Renal cortex interstitium (tissue), 11 donors: ENCODE data around the gene RPGRIP1. TPM values are rescaled to one million over a fixed set of nuclear protein-coding genes. Genes with fewer than 3 reads are reported as not detected.
A peak's percentile ranks its signal among the peaks of the same experiment; 100 is the strongest.
"Not testable (repeated sequence)": the region's sequence is repeated elsewhere in the genome, so short reads cannot be mapped to it uniquely, and the experiment has no call there.

Experiments
- DNase-seq, 11 donors: peaks; one replicate each; pipeline ENCODE4 v3.0.0-alpha.2; 2013; ENCODE audit warnings: low read depth in 9 of 11, low spot score in 4 of 11; ENCODE audit errors: extremely low read depth in 1 of 11
- polyA plus RNA-seq, 3 donors: library from polyadenylated mRNA; unstranded; fragments of 120-200 nt; gene quantifications; one replicate each; pipeline ENCODE4 v1.2.1, GENCODE V29; 2013; ENCODE audit not compliant: insufficient read length in 3 of 3

Gene RPGRIP1
- polyA plus RNA-seq, 3 donors, result 0.36 to 0.42 (median 0.40) TPM

DNA sequence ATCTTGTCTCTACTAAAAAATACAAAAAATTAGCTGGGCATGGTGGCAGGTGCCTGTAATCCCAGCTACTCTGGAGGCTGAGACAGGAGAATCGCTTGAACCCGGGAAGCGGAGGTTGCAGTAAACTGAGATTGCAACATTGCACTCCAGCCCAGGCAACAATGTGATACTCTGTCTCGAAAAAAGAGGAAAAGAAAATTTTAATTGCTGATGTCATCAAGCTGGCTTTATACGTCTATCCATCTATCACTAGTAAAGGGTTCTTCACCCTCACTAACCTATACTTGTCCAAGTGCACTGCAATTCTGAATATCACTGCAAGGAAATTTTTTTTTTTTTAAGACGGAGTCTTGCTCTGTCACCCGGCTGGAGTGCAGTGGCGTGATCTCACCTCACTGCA lies 2.0 kb downstream of the RPGRIP1 start:
- DNase-seq, result not testable (repeated sequence)

DNA sequence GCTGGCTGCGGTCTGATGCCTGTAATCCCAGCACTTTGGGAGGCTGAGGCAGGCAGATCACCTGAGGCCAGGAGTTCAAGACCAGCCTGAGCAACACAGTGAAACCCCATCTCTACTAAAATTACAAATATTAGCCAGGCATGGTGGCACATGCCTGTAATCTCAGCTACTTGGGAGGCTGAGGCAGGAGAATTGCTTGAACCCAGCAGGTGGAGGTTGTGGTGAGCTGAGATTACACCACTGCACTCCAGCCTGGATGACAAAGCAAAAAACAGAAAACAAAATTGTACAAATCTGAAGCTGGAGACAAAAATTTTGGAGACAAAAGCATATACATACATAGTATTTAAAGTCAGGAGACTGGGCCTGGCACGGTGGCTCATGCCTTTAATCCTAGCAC lies 6.6 kb downstream of the RPGRIP1 start:
- not testable (repeated sequence) for DNase-seq

DNA sequence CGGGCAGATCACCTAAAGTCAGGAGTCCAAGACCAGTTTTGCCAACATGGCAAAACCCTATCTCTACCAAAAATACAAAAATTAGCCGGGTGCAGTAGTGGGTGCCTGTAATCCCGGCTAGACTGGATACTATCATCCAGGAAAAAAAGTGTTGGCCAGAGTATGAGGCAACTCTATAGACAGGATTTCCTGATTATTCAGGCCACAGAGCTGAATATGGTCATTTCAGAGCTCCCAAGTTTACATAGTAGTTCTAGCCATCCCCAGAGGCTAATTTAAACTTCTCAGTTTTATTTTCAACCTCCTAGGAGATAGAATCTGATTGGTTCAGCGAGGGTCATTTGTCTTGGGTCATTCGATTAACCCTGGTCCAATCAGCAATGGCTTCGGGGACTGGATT lies 7.3 kb downstream of the RPGRIP1 start:
- DNase-seq, result no peak

DNA sequence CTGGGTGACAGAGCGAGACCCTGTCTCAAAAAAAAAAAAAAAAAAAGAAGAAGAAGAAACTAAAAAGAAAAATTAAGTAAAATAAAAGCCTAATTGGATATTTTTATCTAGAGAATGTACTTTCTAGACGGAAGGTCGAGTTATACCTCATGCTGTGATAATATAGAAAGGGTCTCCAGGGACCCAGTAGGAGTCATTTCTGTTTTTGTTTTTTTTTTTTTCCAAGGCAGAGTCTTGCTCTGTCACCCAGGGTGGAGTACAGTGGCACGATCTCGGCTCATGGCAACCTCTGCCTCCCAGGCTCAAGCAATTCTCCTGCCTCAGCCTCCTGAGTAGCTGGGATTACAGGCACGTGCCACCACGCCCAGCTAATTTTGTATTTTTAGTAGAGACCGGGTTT lies 14.1 kb downstream of the RPGRIP1 start:
- DNase-seq, result not testable (repeated sequence)

DNA sequence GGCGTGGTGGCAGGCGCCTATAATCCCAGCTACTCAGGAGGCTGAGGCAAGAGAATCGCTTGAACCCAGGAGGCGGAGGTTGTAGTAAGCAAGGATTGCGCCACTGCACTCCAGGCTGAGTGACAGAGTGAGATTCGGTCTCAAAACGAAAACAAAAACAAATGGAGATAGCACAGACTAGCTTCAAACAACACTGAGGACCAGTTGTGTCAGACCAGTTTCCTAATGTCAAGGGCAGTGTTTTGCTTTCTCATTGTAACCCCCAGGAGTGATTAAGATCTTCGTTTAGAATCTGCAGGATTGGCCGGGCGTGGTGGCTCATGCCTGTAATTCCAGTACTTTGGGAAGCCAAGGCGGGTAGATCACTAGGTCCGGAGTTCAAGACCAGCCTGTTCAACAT lies 18.5 kb downstream of the RPGRIP1 start:
- DNase-seq, result no peak

DNA sequence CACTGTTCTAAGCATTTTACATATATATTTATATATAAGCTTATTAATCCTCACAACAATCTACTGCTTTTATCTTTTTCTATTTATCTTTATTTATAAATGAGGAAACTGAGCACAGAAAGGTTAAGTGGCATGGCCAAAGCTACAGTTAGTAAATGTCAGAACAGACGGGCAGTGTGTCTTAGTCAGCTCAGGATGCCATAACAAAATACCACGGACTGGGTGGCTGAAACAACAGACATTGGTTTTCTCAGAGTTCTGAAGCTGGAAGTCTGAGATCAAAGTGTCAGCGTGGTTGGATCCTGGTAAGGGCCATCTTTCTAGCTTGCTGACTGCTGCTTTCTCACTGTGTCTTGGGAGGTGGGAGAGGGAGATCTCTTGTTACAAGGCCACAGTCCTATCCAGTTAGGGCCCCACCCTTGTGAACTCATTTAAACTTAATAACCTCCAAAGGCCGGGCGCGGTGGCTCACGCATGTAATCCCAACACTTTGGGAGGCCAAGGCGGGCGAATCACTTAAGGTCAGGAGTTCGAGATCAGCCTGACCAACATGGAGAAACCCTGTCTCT lies 19.8 kb downstream of the RPGRIP1 start:
- DNase-seq, result no peak

DNA sequence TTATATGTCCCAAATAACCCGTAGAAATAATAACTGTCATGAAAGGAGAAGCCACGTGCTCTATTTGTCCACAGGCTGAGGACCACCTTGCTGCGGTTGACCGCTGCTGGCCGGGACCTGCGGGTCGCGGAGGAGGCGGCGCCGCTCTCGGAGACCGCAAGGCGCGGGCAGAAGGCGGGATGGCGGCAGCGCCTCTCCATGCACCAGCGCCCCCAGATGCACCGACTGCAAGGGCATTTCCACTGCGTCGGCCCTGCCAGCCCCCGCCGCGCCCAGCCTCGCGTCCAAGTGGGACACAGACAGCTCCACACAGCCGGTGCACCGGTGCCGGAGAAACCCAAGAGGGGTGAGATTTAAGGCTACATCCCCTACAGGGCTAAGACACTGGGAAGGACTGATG lies 21.0 kb downstream of the RPGRIP1 start:
- DNase-seq, result peak in 4 of 11 donors; percentile 8 to 29 (median 16)

DNA sequence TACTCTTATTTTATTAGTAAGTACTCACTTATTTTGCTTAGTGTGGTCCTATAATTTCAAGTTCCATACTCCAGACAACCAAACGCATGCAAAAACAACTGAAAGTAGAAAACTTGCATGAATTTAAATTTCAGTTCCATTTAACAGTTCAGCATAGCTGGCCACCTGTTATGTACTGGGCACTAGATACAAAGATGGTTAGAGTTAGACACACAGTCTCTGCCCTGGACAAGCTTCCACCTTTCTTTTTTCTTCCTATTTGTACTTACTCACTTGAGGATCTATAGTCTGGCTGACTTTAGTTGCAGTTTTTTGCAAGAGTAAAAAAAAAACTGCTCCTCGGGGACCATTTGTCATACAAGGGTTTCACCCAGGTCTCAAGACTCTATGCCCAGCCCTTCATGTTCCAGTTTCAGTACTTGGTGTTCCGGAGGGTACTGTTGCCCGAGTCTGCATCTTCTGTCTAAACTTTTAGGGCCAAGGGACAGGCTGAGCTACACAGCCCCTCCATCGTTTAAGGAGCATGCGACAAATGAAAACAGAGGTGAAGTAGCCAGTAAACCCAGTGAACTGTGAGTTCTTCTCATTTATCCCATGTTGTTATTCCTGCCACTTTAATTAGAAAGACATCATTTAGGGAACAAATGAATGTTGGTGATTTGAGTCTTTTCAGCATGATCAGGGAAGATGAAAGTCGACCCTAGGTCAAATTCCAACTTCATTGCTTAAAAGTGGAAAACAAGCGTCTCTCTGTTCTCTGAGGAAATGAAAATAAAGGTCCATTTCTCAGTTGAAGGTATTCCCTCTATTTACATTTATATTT lies 22.3 kb downstream of the RPGRIP1 start:
- DNase-seq, result peak in 2 of 11 donors; percentile 5 to 17

DNA sequence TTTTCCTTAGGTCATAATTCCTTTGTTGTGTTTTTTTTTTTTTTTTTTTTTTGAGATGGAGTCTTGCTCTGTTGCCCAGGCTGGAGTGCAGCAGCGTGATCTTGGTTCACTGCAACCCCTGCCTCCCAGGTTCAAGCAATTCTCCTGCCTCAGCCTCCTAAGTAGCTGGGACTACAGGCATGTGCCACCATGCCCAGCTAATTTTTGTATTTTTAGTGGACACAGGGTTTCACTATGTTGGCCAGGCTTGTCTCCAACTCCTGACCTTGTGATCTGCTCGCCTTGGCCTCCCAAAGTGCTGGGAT lies 22.9 kb downstream of the RPGRIP1 start:
- DNase-seq, result not testable (repeated sequence)

DNA sequence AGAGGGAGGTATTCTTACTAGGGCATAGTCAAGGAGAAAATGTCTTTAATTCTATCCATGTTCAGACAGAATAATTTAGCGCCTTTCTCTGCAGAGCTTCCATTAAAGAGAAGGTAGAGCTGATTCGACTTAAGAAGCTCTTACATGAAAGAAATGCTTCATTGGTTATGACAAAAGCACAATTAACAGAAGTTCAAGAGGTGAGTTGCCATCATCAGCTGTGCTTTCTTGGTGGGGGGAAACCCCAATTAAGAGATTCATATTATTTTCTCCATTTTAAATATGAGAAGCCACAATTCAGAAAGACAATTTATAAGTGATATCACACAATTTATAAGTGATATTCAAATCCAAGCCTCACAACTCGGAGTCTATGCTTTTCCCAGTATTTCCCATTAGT lies 27.8 kb downstream of the RPGRIP1 start:
- no peak for DNase-seq

DNA sequence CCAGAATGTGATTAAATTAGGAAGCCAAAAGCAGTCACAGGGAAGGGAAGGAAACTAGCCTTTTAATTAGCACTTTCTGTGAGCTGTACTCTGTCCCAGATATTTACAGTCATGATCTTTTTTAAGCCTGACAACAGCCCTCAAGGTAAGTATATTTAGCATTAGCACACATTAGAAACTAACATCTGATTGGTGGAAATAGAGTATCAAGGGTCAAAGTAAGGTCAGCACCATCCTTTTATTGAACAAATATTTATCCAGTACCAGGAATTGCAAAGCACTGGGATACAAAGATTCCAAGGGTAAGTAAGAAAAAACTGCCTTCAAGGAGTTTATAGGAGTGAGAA lies 28.2 kb downstream of the RPGRIP1 start:
- DNase-seq, result no peak

DNA sequence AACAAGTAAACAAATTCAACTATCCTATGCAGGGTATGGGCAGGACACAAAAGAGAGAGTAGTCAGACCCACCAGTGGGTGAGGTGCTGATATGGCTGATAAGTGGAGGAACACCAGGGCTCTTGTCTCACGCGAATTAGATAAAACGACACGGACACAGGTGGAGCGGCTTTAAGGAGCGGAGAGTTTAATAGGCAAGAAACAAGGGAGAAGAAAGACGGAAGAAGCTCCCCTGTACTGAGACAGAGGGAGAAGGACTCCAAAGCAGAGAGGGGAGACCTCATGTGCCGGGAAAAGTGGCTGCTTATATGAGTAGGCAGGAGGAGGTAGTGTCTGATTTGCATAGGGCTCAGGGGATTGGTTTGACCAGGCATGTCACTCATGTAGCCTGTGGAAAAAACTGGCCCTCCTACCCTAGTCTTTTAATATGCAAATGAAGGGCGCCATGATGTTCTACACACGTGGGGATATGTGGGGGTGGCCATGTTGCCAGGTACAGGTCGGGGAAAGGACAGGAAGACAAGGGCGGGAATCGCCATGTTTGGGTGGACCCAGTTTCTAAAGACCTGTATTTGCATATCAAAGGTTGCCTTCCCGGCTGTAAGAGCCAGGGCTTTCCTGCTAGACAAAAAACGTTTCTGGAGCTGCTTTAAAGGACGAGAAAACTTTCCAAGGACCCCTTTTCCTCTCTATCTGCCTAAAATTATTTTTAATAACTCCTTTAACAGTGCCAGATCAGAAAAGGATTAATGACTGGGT lies 28.8 kb downstream of the RPGRIP1 start:
- DNase-seq, result peak; percentile 55 to 91 (median 71)

DNA sequence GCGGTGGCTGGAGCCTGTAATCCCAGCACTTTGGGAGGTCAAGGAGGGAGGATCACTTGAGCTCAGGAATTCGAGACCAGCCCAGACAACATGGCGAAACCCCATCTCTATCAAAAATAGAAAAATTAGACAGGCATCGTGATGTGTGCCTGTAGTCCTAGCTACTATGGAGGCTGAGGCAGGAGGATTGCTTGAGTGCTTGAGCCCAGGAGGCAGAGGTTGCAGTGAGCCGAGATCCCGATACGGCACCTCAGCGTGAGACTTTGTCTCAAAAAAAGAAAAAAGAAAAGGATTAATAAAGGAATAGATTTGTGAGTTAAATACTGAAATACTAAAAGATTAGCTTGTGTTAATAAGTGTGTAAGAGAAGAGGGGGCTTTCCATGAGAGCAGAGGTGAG lies 29.4 kb downstream of the RPGRIP1 start:
- DNase-seq, result no peak

DNA sequence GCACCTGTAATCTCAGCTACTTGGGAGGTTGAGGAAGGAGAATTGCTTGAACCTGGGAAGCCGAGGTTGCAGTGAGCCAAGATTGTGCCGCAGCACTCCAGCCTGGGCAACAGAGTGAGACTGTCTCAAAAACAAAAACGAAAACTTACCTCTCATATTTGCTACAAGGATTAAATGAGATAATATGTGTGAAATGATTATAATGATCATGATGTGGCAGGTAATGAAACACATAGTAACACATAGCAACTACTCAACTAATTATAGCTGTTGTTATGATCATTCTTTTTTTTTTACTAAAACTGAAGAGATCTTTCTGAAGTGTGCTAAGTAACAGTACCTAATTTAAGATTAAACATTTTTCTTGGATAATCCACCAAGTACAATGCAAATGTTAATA lies 30.1 kb downstream of the RPGRIP1 start:
- DNase-seq, result no peak

DNA sequence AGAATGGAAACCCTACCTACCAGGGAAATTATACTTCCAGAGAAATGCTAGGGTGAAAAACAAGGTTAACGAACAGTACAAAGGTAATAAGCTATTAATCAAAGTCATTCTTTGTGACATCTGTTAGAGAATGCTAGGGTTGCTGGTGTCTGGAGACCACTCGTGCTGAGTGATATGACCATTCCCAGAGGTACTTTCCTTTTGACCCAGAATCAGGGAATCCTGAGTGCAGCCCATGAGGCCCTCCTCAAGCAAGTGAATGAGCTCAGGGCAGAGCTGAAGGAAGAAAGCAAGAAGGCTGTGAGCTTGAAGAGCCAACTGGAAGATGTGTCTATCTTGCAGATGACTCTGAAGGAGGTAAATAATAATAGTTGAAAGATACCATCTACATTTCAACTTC lies 31.7 kb downstream of the RPGRIP1 start:
- DNase-seq, result no peak

DNA sequence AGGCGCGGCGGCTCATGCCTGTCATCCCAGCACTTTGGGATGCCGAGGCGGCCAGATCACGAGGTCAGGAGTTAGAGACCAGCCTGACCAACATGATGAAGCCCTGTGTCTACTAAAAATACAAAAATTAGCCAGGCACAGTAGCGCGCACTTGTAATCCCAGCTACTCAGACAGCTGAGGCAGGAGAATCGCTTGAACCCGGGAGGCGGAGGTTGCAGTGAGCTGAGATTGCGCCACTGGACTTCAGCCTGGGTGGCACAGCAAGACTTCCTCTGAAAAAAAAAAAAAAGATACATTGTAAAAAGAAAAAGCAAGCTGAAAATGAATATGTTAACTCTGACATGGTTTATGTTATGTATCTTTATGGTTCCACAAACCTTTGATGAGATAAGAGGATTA lies 33.6 kb downstream of the RPGRIP1 start:
- DNase-seq, result no peak

DNA sequence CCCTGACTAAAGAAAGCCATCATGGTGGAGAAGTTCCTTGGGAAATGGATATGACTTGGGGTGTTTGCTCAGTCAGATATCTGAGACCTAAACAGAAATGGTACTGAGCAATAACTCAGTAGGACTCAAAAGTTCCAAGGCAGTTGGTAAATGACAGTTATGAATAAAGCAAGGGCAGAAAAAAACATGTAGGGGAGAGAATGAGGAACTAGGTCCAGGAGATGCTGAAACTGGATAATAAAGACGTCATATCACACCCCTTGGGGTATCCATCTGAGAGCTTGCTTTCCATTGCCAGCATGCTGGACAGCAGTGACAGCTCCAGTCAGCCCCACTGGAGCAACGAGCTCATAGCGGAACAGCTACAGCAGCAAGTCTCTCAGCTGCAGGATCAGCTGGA lies 37.5 kb downstream of the RPGRIP1 start:
- no peak for DNase-seq

DNA sequence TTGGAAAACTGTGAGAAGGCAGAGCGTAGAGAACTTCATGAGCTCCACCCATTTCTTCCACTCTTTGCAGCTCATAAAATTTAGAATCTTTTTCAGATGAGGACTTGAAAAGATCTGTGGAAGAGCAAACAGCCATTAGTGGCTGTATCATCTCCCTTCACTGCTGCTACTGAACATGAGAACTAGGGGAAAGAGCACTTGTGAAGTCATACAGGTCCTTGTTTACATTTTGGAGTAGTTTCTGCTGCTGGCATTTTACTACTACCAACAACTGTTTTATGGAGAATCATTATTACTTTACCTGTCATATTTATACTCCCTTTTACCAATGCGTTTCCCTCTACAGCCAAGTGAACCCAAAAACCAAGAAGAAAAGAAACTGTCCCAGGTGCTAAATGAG lies 41.0 kb downstream of the RPGRIP1 start:
- no peak for DNase-seq

DNA sequence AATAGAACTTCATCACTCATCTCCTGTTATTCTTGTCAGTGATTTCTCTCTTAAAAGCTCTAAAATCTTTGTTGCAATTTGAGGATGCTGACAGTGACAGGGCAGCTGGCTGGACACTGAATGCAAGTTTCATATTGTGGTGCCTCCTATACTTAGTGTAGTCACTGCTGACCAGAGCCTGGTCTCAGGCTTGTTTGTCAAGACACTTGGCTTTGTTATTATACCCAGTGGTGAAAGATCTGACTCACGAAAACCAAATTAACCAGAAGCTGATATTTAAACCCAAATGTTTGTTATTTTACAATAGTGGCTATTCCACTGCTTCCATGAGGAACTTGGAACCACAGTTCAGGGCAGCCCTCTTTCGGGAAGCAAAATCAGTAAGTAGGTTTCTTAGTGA lies 42.8 kb downstream of the RPGRIP1 start:
- no peak for DNase-seq

DNA sequence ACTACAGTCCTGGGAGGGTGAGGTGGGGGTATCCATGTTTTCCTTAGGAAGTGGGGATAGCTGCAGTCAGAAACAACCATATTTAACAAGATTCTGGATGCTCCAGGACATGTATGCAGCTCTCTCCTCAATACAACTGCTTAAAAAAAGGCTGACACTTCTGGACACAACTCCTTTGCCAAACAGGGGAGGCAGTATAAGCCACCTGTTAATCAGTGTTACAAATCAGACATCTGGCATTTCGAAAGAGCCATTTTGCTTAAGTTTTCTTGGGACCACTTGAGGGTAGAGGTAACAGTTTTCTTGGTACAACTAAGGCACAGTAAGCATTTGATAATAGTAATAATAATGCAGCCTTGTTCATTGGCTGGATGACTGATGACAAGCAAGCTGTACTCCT lies 47.1 kb downstream of the RPGRIP1 start:
- DNase-seq, result no peak
